Lower leg skin (tissue), 4 donors: ENCODE data around the gene TRDMT1. TPM values are rescaled to one million over a fixed set of nuclear protein-coding genes. Genes with fewer than 3 reads are reported as not detected.

Experiments
- DNase-seq, 2 donors: peaks; one replicate each; pipeline ENCODE4 v3.0.0-alpha.2; 2019; ENCODE audit warnings: low spot score in 2 of 2
- H3K4me3 ChIP-seq: fragments of 200-600 bp; sonication (generic); 2 replicates; pipeline ENCODE4 v1.5.1; 2017; ENCODE audit warnings: mild to moderate bottlenecking, low read depth; ENCODE audit not compliant: poor library complexity, severe bottlenecking
- CTCF ChIP-seq, 3 donors: fragments of 450-650 bp; IDR thresholded peaks; one replicate each; pipeline ENCODE4 v1.5.1; 2016; ENCODE audit warnings: antibody characterized with exemption in 3 of 3, mild to moderate bottlenecking in 3 of 3, moderate library complexity in 2 of 3
- POLR2A ChIP-seq, 2 donors: fragments of 450-650 bp; IDR thresholded peaks; one replicate each; pipeline ENCODE4 v1.6.1; 2016 to 2017; ENCODE audit warnings: antibody characterized with exemption in 2 of 2, mild to moderate bottlenecking in 1 of 2, moderate library complexity in 1 of 2
- WGBS, 2 donors: methylation state at CpG; one replicate each; pipeline ENCODE4 v1.1.5; 2018; 5-methylcytosine and 5-hydroxymethylcytosine counted together
- intact Hi-C: fragments of 100-400 bp; cut with DNase I; formaldehyde crosslinking; loops from one replicate; pipeline ENCODE4 v1.15.0; 2023; ENCODE audit warnings: low total_unique reads
- total RNA-seq, 4 donors: library from RNA; depleted of rRNA; stranded (reverse); fragments of >200 nt; gene quantifications; one replicate each; pipeline ENCODE4 v1.1.0, GENCODE V29; 2016

The TRDMT1 gene
- total RNA-seq, 4 donors from 2014 or later: 3.9 to 4.5 (median 4.1) TPM

GRCh38 chr10:17143055-17143690 lies 58.3 kb downstream of the TRDMT1 start:
- no peak overlapping the region for H3K4me3 ChIP-seq
- 75 to 86% methylated on average over 3 of the region's 3 CpGs for WGBS, 2 donors
- intact Hi-C loops: no loop called here
- DNase-seq: no peak
- TF ChIP-seq POLR2A (IDR thresholded peaks at IDR 0.05) (no peak), CTCF (IDR thresholded peaks at IDR 0.05) (no peak)

GRCh38 chr10:17141504-17142229 lies 59.8 kb downstream of the TRDMT1 start:
- no peak overlapping the region for H3K4me3 ChIP-seq
- intact Hi-C loops: no loop called here
- TF ChIP-seq POLR2A (IDR thresholded peaks at IDR 0.05): no peak
- no peak for TF ChIP-seq CTCF (IDR thresholded peaks at IDR 0.05)
- DNase-seq: no peak
- 52 to 60% methylated on average over 1 of the region's 1 CpG for WGBS, 2 donors

GRCh38 chr10:17140386-17140761 lies 61.1 kb downstream of the TRDMT1 start:
- TF ChIP-seq CTCF (IDR thresholded peaks at IDR 0.05): no peak
- no peak for DNase-seq
- intact Hi-C loops: no loop called here
- H3K4me3 ChIP-seq: no peak overlapping the region

GRCh38 chr10:17138460-17139042 lies 62.9 kb downstream of the TRDMT1 start:
- intact Hi-C loops: no loop called here
- H3K4me3 ChIP-seq: no peak overlapping the region
- 54 to 56% methylated on average over 5 of the region's 5 CpGs for WGBS, 2 donors
- TF ChIP-seq POLR2A (IDR thresholded peaks at IDR 0.05) (no peak), CTCF (IDR thresholded peaks at IDR 0.05) (no peak)
- DNase-seq: no peak

- no peak overlapping the region for H3K4me3 ChIP-seq
- TF ChIP-seq CTCF (IDR thresholded peaks at IDR 0.05): no peak
- intact Hi-C loops: no loop called here
- no peak for DNase-seq
Measured at GRCh38 chr10:17134737-17135260, 66.7 kb downstream of the TRDMT1 start.
